GM12878 (cell line): Measurements from ENCODE around the gene SMIM32. TPM values are rescaled to one million over a fixed set of nuclear protein-coding genes. Genes with fewer than 3 reads are reported as not detected.

Source experiments
- FOXK2 ChIP-seq: fragments of 450-650 bp; IDR thresholded peaks from 2 replicates; pipeline ENCODE4 v1.6.1; 2017; ENCODE audit warnings: mild to moderate bottlenecking, moderate library complexity
- PAX5 ChIP-seq: IDR thresholded peaks from 2 replicates; pipeline ENCODE4 v1.6.1; 2011; ENCODE audit warnings: low read depth, low read length, borderline replicate concordance
- RAD51 ChIP-seq: fragments of 450-650 bp; IDR thresholded peaks from 2 replicates; pipeline ENCODE4 v1.6.1; 2016; ENCODE audit warnings: moderate library complexity, mild to moderate bottlenecking, inconsistent platforms
- WRNIP1 ChIP-seq: IDR thresholded peaks from 2 replicates; pipeline ENCODE4 v1.6.1; 2011; ENCODE audit warnings: low read depth, low read length, improper control_type of control experiment, borderline replicate concordance
- YBX1 ChIP-seq: fragments of 450-650 bp; IDR thresholded peaks from 2 replicates; pipeline ENCODE4 v1.6.1; 2016; ENCODE audit warnings: antibody characterized with exemption
- polyA plus RNA-seq, 11 experiments: library from polyadenylated mRNA; depleted of rRNA in 4 of 11; unstranded in 6 of 11; stranded (reverse) in 5 of 11; fragments of >200 nt; fragmentation: Nextera tagmentation in 4 of 11; fragmentation: Illumina TruSeq in 1 of 11; extraction: Ambion mirVana in 4 of 11; extraction: Trizol in 1 of 11; gene quantifications; 1 replicate in 1 of 11; 2 replicates in 10 of 11; pipeline versions ENCODE4 v1.2.1 to v1.2.3, GENCODE V29; 2011 to 2016; ENCODE audit warnings: inconsistent platforms in 2 of 11, missing spikeins in 2 of 11, low read depth in 1 of 11
- total RNA-seq, 4 experiments: library from RNA; depleted of rRNA in 3 of 4; stranded (reverse); fragments of >200 nt in 3 of 4; fragmentation: Illumina TruSeq in 1 of 4; extraction: Trizol in 1 of 4; gene quantifications; 2 replicates each; pipeline versions ENCODE4 v1.2.1 to v1.2.3, GENCODE V29; 2013 to 2021
- TF ChIP-seq, protein P1 (sequence below): fragments of 450-650 bp; IDR thresholded peaks from 2 replicates; pipeline ENCODE4 v1.6.1; 2016; ENCODE audit warnings: mild to moderate bottlenecking
- TF ChIP-seq, protein P2 (sequence below): fragments of 450-650 bp; IDR thresholded peaks from 2 replicates; pipeline ENCODE4 v1.6.1; 2017; ENCODE audit warnings: mild to moderate bottlenecking, moderate library complexity
- TF ChIP-seq, protein P3 (sequence below): fragments of 450-650 bp; IDR thresholded peaks from 2 replicates; pipeline ENCODE4 v1.6.1; 2014; ENCODE audit warnings: mild to moderate bottlenecking

Gene SMIM32
- total and polyA plus RNA-seq, 10 of the 15 experiments (the other 5 are each of a cell fraction or from before 2014, with no cell fraction given) = not detected

DNA sequence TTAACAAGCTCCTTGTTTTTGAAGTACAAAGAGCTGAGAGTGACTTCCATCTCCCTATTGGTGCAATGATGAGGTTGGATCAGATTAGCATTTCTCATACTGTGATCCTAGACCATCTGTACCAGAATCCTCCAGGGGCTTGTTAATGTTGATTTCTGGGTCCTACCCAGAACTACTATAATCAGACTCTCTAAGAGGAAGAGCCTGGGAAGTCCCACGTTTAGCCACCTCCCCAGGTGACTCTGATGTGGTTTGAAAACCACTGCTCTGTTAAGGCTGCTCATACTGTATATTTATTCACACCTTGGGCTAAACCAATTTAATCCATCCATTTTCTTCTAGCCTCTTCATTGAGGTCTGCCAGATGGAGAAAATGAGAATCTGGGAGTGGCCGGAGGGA, 49.6 kb upstream of the SMIM32 start (continued):
- TF ChIP-seq WRNIP1 = no peak
- no peak for TF ChIP-seq FOXK2
- TF ChIP-seq, protein P1, sequence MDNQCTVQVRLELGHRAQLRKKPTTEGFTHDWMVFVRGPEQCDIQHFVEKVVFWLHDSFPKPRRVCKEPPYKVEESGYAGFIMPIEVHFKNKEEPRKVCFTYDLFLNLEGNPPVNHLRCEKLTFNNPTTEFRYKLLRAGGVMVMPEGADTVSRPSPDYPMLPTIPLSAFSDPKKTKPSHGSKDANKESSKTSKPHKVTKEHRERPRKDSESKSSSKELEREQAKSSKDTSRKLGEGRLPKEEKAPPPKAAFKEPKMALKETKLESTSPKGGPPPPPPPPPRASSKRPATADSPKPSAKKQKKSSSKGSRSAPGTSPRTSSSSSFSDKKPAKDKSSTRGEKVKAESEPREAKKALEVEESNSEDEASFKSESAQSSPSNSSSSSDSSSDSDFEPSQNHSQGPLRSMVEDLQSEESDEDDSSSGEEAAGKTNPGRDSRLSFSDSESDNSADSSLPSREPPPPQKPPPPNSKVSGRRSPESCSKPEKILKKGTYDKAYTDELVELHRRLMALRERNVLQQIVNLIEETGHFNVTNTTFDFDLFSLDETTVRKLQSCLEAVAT = 0 out of 2 replicates have a peak, but pooled peaks have one; percentile 50
- TF ChIP-seq YBX1 = no peak
- TF ChIP-seq, protein P2, sequence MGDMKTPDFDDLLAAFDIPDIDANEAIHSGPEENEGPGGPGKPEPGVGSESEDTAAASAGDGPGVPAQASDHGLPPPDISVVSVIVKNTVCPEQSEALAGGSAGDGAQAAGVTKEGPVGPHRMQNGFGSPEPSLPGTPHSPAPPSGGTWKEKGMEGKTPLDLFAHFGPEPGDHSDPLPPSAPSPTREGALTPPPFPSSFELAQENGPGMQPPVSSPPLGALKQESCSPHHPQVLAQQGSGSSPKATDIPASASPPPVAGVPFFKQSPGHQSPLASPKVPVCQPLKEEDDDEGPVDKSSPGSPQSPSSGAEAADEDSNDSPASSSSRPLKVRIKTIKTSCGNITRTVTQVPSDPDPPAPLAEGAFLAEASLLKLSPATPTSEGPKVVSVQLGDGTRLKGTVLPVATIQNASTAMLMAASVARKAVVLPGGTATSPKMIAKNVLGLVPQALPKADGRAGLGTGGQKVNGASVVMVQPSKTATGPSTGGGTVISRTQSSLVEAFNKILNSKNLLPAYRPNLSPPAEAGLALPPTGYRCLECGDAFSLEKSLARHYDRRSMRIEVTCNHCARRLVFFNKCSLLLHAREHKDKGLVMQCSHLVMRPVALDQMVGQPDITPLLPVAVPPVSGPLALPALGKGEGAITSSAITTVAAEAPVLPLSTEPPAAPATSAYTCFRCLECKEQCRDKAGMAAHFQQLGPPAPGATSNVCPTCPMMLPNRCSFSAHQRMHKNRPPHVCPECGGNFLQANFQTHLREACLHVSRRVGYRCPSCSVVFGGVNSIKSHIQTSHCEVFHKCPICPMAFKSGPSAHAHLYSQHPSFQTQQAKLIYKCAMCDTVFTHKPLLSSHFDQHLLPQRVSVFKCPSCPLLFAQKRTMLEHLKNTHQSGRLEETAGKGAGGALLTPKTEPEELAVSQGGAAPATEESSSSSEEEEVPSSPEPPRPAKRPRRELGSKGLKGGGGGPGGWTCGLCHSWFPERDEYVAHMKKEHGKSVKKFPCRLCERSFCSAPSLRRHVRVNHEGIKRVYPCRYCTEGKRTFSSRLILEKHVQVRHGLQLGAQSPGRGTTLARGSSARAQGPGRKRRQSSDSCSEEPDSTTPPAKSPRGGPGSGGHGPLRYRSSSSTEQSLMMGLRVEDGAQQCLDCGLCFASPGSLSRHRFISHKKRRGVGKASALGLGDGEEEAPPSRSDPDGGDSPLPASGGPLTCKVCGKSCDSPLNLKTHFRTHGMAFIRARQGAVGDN = peak; percentile 41; the same call in 1 of the 2 replicates
- TF ChIP-seq, protein P3, sequence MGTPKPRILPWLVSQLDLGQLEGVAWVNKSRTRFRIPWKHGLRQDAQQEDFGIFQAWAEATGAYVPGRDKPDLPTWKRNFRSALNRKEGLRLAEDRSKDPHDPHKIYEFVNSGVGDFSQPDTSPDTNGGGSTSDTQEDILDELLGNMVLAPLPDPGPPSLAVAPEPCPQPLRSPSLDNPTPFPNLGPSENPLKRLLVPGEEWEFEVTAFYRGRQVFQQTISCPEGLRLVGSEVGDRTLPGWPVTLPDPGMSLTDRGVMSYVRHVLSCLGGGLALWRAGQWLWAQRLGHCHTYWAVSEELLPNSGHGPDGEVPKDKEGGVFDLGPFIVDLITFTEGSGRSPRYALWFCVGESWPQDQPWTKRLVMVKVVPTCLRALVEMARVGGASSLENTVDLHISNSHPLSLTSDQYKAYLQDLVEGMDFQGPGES = no peak
- TF ChIP-seq RAD51 = 0 out of 2 replicates have a peak, but pooled peaks have one; percentile 17
- TF ChIP-seq PAX5 = no peak
- TF ChIP-seq, all 136 proteins: peak for 16
